Right lobe of liver (tissue), 6 donors: Measurements from ENCODE around the gene DGKZ. TPM values are rescaled to one million over a fixed set of nuclear protein-coding genes. Genes with fewer than 3 reads are reported as not detected.
A peak's percentile ranks its signal among the peaks of the same experiment; 100 is the strongest.

Source experiments
- ATAC-seq, 4 donors: fragments of 200-7000 bp; cut with Tn5 transposase; one replicate each; pipeline ENCODE4 v1.9.1; 2020; ENCODE audit warnings: mild to moderate bottlenecking in 4 of 4, moderate library complexity in 4 of 4
- DNase-seq, 3 donors: peaks; one replicate each; pipeline ENCODE4 v3.0.0-alpha.2; 2020
- H3K27ac ChIP-seq, 3 donors: fragments of 200-600 bp; one replicate each; pipeline ENCODE4 v1.8.0; 2022
- H3K27me3 ChIP-seq, 2 donors: fragments of 200-600 bp; one replicate each; pipeline ENCODE4 v1.8.0; 2022
- H3K36me3 ChIP-seq, 4 donors: fragments of 200-600 bp; sonication (generic) in 1 of 4; one replicate each; pipeline versions ENCODE4 v1.5.1 to v1.8.0; 2017 to 2022; ENCODE audit warnings: control low read depth in 1 of 4
- H3K4me1 ChIP-seq, 4 donors: fragments of 200-600 bp; sonication (generic) in 1 of 4; one replicate each; pipeline versions ENCODE4 v1.5.1 to v1.8.0; 2017 to 2022; ENCODE audit warnings: control low read depth in 1 of 4
- H3K4me3 ChIP-seq, 3 donors: fragments of 200-600 bp; one replicate each; pipeline ENCODE4 v1.8.0; 2022
- H3K9me3 ChIP-seq, 4 donors: fragments of 200-600 bp; sonication (generic) in 1 of 4; one replicate each; pipeline versions ENCODE4 v1.5.1 to v1.8.0; 2017 to 2022; ENCODE audit warnings: control low read depth in 1 of 4
- POLR2A ChIP-seq: fragments of 450-650 bp; IDR thresholded peaks from one replicate; pipeline ENCODE4 v1.6.1; 2017; ENCODE audit warnings: antibody characterized with exemption, mild to moderate bottlenecking
- WGBS: methylation state at CpG from one replicate; pipeline ENCODE4 v1.1.6; 2018; ENCODE audit warnings: low coverage, low lambda C conversion rate; ENCODE audit not compliant: insufficient coverage; ENCODE audit errors: missing lambda C conversion rate; 5-methylcytosine and 5-hydroxymethylcytosine counted together
- intact Hi-C, 2 donors: fragments of 100-400 bp; cut with DNase I; formaldehyde crosslinking; loops; one replicate each; pipeline versions ENCODE4 v1.11.2 to v1.14.1; 2022
- total RNA-seq, 6 experiments: library from RNA; depleted of rRNA in 2 of 6; stranded (reverse); fragments of >200 nt in 2 of 6; fragmentation: NEBNext Ultra II Directional in 3 of 6; extraction: Animal tissue kit (Norgen Biotek cat#: 25700) in 3 of 6; gene quantifications; one replicate each; pipeline versions ENCODE4 v1.1.0 to v1.2.4, GENCODE V29; 2016 to 2023
- TF ChIP-seq, protein P1 (sequence below), 4 donors: fragments of 200-600 bp in 3 of 4; fragments of 450-650 bp in 1 of 4; IDR thresholded peaks; one replicate each; pipeline versions ENCODE4 v1.5.1 to v1.8.0; 2016 to 2022; ENCODE audit warnings: antibody characterized with exemption in 4 of 4, mild to moderate bottlenecking in 2 of 4
- donor health status: DM: no; HTN: yes; CAD: no.
- donor health status: DM: no; HTN: no; CAD: no.
- donor health status: DM: no; HTN: no; CAD: no.
- donor health status: DM: no; HTN: yes; CAD: no.
- donor health status: DM: no; HTN: yes; CAD: no.

DGKZ gene
- total RNA-seq, 6 experiments from 2014 or later, result 10.7 to 57.9 (median 16.0) TPM

DNA sequence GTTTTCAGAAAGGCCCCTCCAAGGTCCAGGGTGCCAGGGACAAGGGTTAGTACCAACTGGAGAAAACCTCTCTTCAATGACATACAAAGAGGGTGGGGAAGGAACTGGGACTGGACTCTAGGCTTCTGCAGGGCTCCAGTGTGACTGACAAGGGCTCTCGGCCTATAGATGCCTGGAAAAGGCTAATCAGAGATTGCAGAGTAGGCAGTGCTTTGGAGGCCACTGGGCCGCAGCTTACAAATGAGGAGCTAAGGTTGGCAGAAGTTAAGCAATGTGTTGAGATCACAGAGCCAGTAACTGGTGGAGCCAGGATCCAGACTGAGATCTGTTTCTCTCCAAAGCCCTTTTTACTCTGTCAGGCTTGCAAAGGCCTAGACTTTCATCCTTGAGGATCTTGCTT lies 7.4 kb upstream of the DGKZ start:
- no peak for ATAC-seq
- no peak overlapping the region for H3K27ac ChIP-seq

DNA sequence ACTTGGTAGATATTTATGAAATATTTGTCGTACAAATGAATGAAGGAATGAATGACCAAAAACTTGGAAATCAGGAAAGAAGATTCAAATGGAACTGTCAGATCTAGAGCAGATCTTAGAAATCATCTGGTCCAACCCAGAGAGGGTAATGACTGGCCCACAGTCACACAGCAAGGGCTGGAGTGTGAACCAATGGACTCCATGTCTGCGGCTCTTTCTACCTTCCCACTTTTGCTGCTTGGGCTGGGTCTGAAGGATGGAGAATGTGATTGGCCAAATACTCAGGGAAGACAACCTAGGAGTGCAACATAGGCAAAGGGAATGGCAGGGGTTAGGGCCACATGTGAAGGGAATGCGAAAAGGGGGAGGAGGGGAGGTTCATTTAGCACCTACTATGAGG lies 5.8 kb upstream of the DGKZ start:
- H3K27me3 ChIP-seq, result no peaks in the 10 kb centered on the region
- H3K4me1 ChIP-seq, result no peaks in the 10 kb centered on the region
- no peaks in the 10 kb centered on the region for H3K9me3 ChIP-seq
- ATAC-seq (no peak), DNase-seq (no peak)
- TF ChIP-seq POLR2A, result no peak
- TF ChIP-seq, protein P1, sequence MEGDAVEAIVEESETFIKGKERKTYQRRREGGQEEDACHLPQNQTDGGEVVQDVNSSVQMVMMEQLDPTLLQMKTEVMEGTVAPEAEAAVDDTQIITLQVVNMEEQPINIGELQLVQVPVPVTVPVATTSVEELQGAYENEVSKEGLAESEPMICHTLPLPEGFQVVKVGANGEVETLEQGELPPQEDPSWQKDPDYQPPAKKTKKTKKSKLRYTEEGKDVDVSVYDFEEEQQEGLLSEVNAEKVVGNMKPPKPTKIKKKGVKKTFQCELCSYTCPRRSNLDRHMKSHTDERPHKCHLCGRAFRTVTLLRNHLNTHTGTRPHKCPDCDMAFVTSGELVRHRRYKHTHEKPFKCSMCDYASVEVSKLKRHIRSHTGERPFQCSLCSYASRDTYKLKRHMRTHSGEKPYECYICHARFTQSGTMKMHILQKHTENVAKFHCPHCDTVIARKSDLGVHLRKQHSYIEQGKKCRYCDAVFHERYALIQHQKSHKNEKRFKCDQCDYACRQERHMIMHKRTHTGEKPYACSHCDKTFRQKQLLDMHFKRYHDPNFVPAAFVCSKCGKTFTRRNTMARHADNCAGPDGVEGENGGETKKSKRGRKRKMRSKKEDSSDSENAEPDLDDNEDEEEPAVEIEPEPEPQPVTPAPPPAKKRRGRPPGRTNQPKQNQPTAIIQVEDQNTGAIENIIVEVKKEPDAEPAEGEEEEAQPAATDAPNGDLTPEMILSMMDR (IDR thresholded peaks at IDR 0.05), result no peak
- 60% methylated on average over 1 of the region's 3 CpGs for WGBS
- no peaks in the 10 kb centered on the region for H3K36me3 ChIP-seq
- no peak overlapping the region for H3K4me3 ChIP-seq
- no peak overlapping the region for H3K27ac ChIP-seq
- intact Hi-C loops, result no loop called here

More for the DNA sequence above, 7.4 kb upstream of the DGKZ start:
- no peak for DNase-seq
- Histone ChIP-seq H3K9me3 (no peaks in the 10 kb centered on the region), H3K27me3 (no peaks in the 10 kb centered on the region), H3K4me1 (no peaks in the 10 kb centered on the region), H3K36me3 (no peaks in the 10 kb centered on the region), H3K4me3 (no peak overlapping the region)
- TF ChIP-seq POLR2A, result no peak
- TF ChIP-seq, protein P1 (IDR thresholded peaks at IDR 0.05), result no peak
- intact Hi-C loops, result no loop called here
- WGBS, result 67% methylated on average over 1 of the region's 2 CpGs

DNA sequence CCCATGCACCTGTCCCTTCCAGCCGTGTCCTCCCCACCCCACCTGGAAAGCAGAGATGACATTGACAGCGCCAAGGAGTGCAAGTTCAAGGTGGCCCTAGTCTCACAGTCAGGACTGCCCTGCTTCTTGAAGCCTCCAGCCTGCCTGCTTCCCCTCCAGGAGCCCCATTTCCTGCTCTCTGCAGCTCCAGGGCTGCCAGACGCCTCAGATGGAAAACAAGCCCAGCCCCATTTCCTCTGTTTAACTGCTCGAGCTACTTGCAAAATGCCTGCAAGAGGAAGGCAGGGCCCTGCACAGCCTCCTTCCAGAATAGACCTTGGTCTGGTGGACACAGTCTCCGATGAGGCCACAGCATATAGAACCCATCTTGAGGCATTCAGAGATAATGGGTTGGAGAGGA lies 5.0 kb upstream of the DGKZ start:
- peak; percentile 2 to 43 (median 8) for ATAC-seq
- 52% methylated on average over 3 of the region's 5 CpGs for WGBS
- H3K4me1 ChIP-seq, result no peaks in the 10 kb centered on the region
- no peaks in the 10 kb centered on the region for H3K9me3 ChIP-seq
- H3K27ac ChIP-seq, result peak overlapping the region in 1 of 3 donors; percentile 26
- DNase-seq, result no peak
- no peak overlapping the region for H3K4me3 ChIP-seq
- H3K27me3 ChIP-seq, result no peaks in the 10 kb centered on the region
- intact Hi-C loops, result no loop called here
- TF ChIP-seq POLR2A, result no peak
- TF ChIP-seq, protein P1 (IDR thresholded peaks at IDR 0.05), result no peak
- no peaks in the 10 kb centered on the region for H3K36me3 ChIP-seq

DNA sequence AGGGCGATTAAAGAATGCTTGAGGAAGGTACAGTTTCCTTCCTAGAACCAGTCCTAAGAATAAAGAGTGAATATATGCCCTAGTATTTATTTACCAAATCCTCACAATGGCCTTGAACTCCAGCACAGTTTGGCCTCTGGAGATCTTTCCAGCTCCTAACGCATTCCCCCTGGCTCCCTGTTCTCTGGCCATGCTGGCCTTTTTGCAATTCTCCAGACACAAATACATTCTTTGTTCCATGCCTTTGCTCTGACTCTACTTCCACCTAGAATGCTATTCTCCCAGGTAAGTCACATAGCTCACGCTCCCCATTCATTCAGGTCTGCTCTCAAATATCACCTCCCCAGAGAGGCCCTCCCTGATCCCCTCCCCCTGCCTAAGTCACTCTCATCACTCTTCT lies 3.7 kb upstream of the DGKZ start:
- no peak overlapping the region for H3K27ac ChIP-seq
- no peak for ATAC-seq
- no peaks in the 10 kb centered on the region for H3K27me3 ChIP-seq
- TF ChIP-seq POLR2A, result no peak
- TF ChIP-seq, protein P1 (IDR thresholded peaks at IDR 0.05), result no peak
- no peak overlapping the region for H3K4me3 ChIP-seq
- no peaks in the 10 kb centered on the region for H3K9me3 ChIP-seq
- intact Hi-C loops, result no loop called here
- whole genome bisulfite sequencing, result 57% methylated on average over 3 of the region's 3 CpGs
- no peaks in the 10 kb centered on the region for H3K36me3 ChIP-seq
- H3K4me1 ChIP-seq, result peaks cover 0 to 7% (median 2%) of the 10 kb centered on the region in 4 donors
- no peak for DNase-seq

DNA sequence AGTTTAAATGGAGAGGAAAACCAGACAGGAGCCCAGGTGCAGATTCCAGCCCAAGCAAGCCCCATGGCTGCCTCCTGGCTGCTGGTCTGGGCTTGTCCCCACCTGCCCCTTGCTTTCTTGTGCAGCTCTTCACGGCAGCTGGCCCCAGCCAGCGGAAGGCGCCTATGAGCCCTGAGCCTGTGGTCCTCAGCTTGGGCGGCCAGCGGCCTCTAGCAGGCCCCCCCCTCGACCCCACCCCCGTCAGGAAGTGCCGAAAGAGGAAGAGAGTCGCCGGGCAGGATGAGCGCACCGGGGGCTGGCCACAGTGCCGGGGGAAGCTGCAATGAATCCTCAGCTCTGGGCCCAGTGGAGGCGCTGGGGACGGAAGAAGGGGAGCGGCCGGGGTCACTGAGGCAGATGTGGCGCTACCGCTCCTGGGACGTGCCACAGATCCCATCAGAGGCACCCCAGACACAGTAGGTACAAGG lies 2.1 kb upstream of the DGKZ start:
- Histone ChIP-seq H3K27me3 (no peaks in the 10 kb centered on the region), H3K36me3 (no peaks in the 10 kb centered on the region), H3K27ac (peak overlapping the region; percentile 36 to 63 (median 49)), H3K4me1 (peaks cover 0 to 14% (median 5%) of the 10 kb centered on the region in 4 donors), H3K9me3 (no peaks in the 10 kb centered on the region), H3K4me3 (peak overlapping the region; percentile 13 to 71 (median 38))
- peak; percentile 32 for TF ChIP-seq POLR2A
- TF ChIP-seq, protein P1 (IDR thresholded peaks at IDR 0.05), result no peak
- DNase-seq (peak; percentile 70 to 78 (median 78)), ATAC-seq (peak; percentile 23 to 50 (median 40))
- intact Hi-C loops, result no loop called here
- no CpG with 5 or more reads among the region's 20 CpGs for WGBS
